ENCODE data around the gene LHX4. TPM values are rescaled to one million over a fixed set of nuclear protein-coding genes. Genes with fewer than 3 reads are reported as not detected.

Gene LHX4
- total and polyA plus RNA-seq, 2 donors from 2014 or later = 0.37 TPM; not detected in 1

DNA sequence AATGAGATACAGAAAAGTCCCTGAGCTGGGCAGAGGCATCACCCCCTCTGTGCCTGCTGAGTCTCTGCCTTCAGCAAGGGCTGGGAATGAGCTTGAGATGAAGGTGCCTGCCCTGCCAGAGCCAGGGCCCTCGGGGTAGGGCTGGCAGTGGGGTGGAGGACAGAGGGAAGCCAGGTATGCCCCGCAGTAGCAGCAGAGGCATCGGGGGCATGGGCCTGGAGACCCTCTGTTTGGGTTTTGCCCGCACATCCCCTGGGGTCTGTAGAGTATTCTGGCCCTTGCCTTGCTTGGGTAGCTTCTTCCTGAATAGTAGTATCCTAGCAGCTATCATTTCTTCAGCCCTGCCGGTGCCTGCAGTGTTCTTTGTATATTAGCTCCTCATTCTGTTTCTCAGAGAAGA is 42.4 kb upstream of the LHX4 start:
- no peak for DNase-seq
- H3K36me3 ChIP-seq (ENCODE audit: control insufficient read depth in 2 of 3, insufficient read depth in 3 of 3, low read length in 3 of 3) = peaks cover 0 to 10% (median 9%) of the 10 kb centered on the region in 3 donors
- H3K27ac ChIP-seq (ENCODE audit: low read depth in 2 of 2, low read length in 2 of 2) = no peak overlapping the region
- no peaks in the 10 kb centered on the region for H3K4me1 ChIP-seq (ENCODE audit: control insufficient read depth in 2 of 3, insufficient read depth in 2 of 3, low read depth in 1 of 3, low read length in 3 of 3)
- TF ChIP-seq, protein P1, sequence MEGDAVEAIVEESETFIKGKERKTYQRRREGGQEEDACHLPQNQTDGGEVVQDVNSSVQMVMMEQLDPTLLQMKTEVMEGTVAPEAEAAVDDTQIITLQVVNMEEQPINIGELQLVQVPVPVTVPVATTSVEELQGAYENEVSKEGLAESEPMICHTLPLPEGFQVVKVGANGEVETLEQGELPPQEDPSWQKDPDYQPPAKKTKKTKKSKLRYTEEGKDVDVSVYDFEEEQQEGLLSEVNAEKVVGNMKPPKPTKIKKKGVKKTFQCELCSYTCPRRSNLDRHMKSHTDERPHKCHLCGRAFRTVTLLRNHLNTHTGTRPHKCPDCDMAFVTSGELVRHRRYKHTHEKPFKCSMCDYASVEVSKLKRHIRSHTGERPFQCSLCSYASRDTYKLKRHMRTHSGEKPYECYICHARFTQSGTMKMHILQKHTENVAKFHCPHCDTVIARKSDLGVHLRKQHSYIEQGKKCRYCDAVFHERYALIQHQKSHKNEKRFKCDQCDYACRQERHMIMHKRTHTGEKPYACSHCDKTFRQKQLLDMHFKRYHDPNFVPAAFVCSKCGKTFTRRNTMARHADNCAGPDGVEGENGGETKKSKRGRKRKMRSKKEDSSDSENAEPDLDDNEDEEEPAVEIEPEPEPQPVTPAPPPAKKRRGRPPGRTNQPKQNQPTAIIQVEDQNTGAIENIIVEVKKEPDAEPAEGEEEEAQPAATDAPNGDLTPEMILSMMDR (IDR thresholded peaks at IDR 0.05; ENCODE audit: borderline replicate concordance, extremely low read depth, insufficient read depth) = no peak
- intact Hi-C loops (cut with DNase I) = no loop called here
- H3K9ac ChIP-seq (ENCODE audit: low read length in 3 of 3) = no peak overlapping the region
- H3K4me3 ChIP-seq (ENCODE audit: low read length in 3 of 3) = no peak overlapping the region
- no peak for FAIRE-seq
- H3K9me3 ChIP-seq (ENCODE audit: control insufficient read depth in 2 of 3, insufficient read depth in 1 of 3, low read length in 3 of 3) = no peaks in the 10 kb centered on the region
- H3K27me3 ChIP-seq (ENCODE audit: control insufficient read depth, insufficient read depth, low read length) = no peaks in the 10 kb centered on the region

DNA sequence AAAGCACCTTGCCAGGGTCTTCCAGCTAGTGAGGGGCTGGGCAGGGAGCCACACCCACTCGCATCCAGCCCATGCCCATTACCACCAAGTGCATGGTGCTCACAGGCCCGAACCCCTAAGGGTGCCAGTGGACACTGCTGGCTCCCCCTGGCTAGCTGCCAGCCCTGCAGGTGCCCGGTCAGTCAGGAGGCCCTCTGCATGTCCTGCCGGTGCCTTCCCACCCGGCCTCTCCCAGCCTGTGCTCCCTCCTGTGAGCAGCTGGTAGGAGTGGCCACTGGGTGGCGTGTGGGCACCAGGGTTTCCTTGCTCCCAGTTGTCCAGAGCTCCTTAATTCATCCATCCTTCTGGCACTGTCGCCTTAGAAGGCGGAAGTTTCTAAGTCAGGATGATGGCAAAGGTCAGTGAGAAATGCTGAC is 42.0 kb upstream of the LHX4 start:
- Histone ChIP-seq H3K27ac (ENCODE audit: low read depth in 2 of 2, low read length in 2 of 2) (no peak overlapping the region), H3K27me3 (ENCODE audit: control insufficient read depth, insufficient read depth, low read length) (no peaks in the 10 kb centered on the region), H3K4me3 (ENCODE audit: low read length in 3 of 3) (no peak overlapping the region), H3K4me1 (ENCODE audit: control insufficient read depth in 2 of 3, insufficient read depth in 2 of 3, low read depth in 1 of 3, low read length in 3 of 3) (no peaks in the 10 kb centered on the region), H3K36me3 (ENCODE audit: control insufficient read depth in 2 of 3, insufficient read depth in 3 of 3, low read length in 3 of 3) (peaks cover 0 to 10% (median 9%) of the 10 kb centered on the region in 3 donors), H3K9ac (ENCODE audit: low read length in 3 of 3) (no peak overlapping the region), H3K9me3 (ENCODE audit: control insufficient read depth in 2 of 3, insufficient read depth in 1 of 3, low read length in 3 of 3) (no peaks in the 10 kb centered on the region)
- intact Hi-C loops (cut with DNase I) = no loop called here
- FAIRE-seq = no peak
- TF ChIP-seq, protein P1 (IDR thresholded peaks at IDR 0.05; ENCODE audit: borderline replicate concordance, extremely low read depth, insufficient read depth) = peak; percentile 79
- peak in 4 of 5 donors; percentile 75 to 89 (median 80) for DNase-seq

DNA sequence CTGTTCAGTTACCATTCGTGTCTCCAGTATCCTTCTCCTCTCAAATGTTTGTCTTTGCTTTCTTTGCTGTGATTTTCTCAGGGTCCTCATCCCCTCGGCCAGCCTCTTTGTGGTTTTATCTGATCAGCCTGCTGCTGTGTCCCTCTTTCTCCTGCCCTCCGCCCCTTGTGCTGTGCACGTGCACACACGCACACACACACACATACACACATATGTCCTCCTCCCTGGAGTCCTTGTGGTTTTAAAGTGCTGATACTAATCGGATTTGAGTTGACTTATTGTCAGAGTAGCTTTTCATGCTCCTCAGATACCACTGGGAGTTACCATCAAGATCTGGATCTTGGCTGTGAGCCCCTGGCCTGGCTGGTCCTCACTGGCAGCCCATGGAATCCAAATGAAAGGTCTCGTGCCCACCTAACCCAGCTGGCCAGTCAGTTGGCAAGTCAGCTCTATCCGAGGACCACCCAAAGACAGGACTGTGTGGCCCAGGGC is 41.3 kb upstream of the LHX4 start:
- Histone ChIP-seq H3K27me3 (ENCODE audit: control insufficient read depth, insufficient read depth, low read length) (no peaks in the 10 kb centered on the region), H3K4me1 (ENCODE audit: control insufficient read depth in 2 of 3, insufficient read depth in 2 of 3, low read depth in 1 of 3, low read length in 3 of 3) (no peaks in the 10 kb centered on the region), H3K9me3 (ENCODE audit: control insufficient read depth in 2 of 3, insufficient read depth in 1 of 3, low read length in 3 of 3) (no peaks in the 10 kb centered on the region), H3K27ac (ENCODE audit: low read depth in 2 of 2, low read length in 2 of 2) (no peak overlapping the region), H3K36me3 (ENCODE audit: control insufficient read depth in 2 of 3, insufficient read depth in 3 of 3, low read length in 3 of 3) (peaks cover 0 to 10% (median 9%) of the 10 kb centered on the region in 3 donors), H3K9ac (ENCODE audit: low read length in 3 of 3) (no peak overlapping the region), H3K4me3 (ENCODE audit: low read length in 3 of 3) (no peak overlapping the region)
- intact Hi-C loops (cut with DNase I) = no loop called here
- TF ChIP-seq, protein P1 (IDR thresholded peaks at IDR 0.05; ENCODE audit: borderline replicate concordance, extremely low read depth, insufficient read depth) = no peak
- DNase-seq (no peak), FAIRE-seq (no peak)

DNA sequence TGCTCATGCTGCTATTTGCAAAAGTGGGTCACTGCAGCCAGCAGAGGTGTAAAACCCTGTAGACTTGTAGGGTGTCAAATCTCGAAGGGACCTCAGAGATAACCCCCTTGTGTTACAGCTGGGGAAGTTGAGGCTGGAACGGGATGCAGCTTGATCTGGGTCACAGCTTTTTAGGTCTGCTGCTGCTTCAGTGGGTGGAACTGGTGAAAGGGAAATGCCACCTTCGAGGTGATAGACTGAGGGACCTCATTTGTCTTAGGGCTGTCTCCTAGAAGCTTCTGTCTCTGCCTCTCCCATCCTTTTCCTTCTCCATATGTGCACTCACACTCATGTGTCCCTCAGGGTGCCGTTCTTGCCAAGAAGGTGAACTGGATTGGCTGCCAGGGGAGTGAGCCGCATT is 40.0 kb upstream of the LHX4 start:
- H3K4me3 ChIP-seq (ENCODE audit: low read length in 3 of 3) = no peak overlapping the region
- no peak for DNase-seq
- TF ChIP-seq, protein P1 (IDR thresholded peaks at IDR 0.05; ENCODE audit: borderline replicate concordance, extremely low read depth, insufficient read depth) = no peak

More for the DNA sequence above, 40.0 kb upstream of the LHX4 start:
- no peak for FAIRE-seq
- Histone ChIP-seq H3K27me3 (ENCODE audit: control insufficient read depth, insufficient read depth, low read length) (no peaks in the 10 kb centered on the region), H3K36me3 (ENCODE audit: control insufficient read depth in 2 of 3, insufficient read depth in 3 of 3, low read length in 3 of 3) (peaks cover 0 to 10% (median 4%) of the 10 kb centered on the region in 3 donors), H3K27ac (ENCODE audit: low read depth in 2 of 2, low read length in 2 of 2) (no peak overlapping the region), H3K4me1 (ENCODE audit: control insufficient read depth in 2 of 3, insufficient read depth in 2 of 3, low read depth in 1 of 3, low read length in 3 of 3) (no peaks in the 10 kb centered on the region), H3K9ac (ENCODE audit: low read length in 3 of 3) (no peak overlapping the region), H3K9me3 (ENCODE audit: control insufficient read depth in 2 of 3, insufficient read depth in 1 of 3, low read length in 3 of 3) (no peaks in the 10 kb centered on the region)
- intact Hi-C loops (cut with DNase I) = no loop called here
